Esophagus squamous epithelium (tissue), 5 donors: ENCODE data around the gene CCDC33. TPM values are rescaled to one million over a fixed set of nuclear protein-coding genes. Genes with fewer than 3 reads are reported as not detected.

Experiments
- DNase-seq: peaks from one replicate; lab custom pipeline; 2025; lab: John Stamatoyannopoulos, UW
- H3K27ac ChIP-seq, 4 donors: fragments of 200-600 bp; sonication (generic); one replicate each; pipeline ENCODE4 v1.5.1; 2016 to 2019; ENCODE audit warnings: mild to moderate bottlenecking in 1 of 4
- H3K27me3 ChIP-seq, 4 donors: fragments of 200-600 bp; sonication (generic); 1 replicate in 3 of 4; 2 replicates in 1 of 4; pipeline versions ENCODE4 v1.5.1 to v1.6.0; 2017 to 2021; ENCODE audit warnings: antibody characterized with exemption in 1 of 4
- H3K36me3 ChIP-seq, 3 donors: fragments of 200-600 bp; sonication (generic); one replicate each; pipeline ENCODE4 v1.5.1; 2016 to 2019
- H3K4me1 ChIP-seq, 3 donors: fragments of 200-600 bp; sonication (generic); one replicate each; pipeline ENCODE4 v1.5.1; 2017 to 2019
- H3K4me3 ChIP-seq, 4 donors: fragments of 200-600 bp; sonication (generic); 1 replicate in 3 of 4; 2 replicates in 1 of 4; pipeline ENCODE4 v1.5.1; 2016 to 2019; ENCODE audit warnings: mild to moderate bottlenecking in 2 of 4, moderate library complexity in 1 of 4
- H3K9me3 ChIP-seq, 3 donors: fragments of 200-600 bp; sonication (generic); one replicate each; pipeline ENCODE4 v1.5.1; 2016 to 2019
- POLR2A ChIP-seq, 4 donors: fragments of 450-650 bp; IDR thresholded peaks; one replicate each; pipeline ENCODE4 v1.6.1; 2017; ENCODE audit warnings: antibody characterized with exemption in 4 of 4, mild to moderate bottlenecking in 4 of 4, moderate library complexity in 3 of 4
- WGBS, 2 donors: methylation state at CpG; one replicate each; pipeline ENCODE4 v1.1.5; 2018; 5-methylcytosine and 5-hydroxymethylcytosine counted together
- intact Hi-C: fragments of 100-400 bp; cut with DNase I; formaldehyde crosslinking; loops from one replicate; pipeline ENCODE4 v1.15.0; 2022
- total RNA-seq, 4 donors: library from RNA; depleted of rRNA; stranded (reverse); fragments of >200 nt; gene quantifications; one replicate each; pipeline ENCODE4 v1.1.0, GENCODE V29; 2016
- TF ChIP-seq, protein P1 (sequence below), 6 experiments: fragments of 450-650 bp in 4 of 6; fragments of 200-600 bp in 2 of 6; sonication (generic) in 2 of 6; IDR thresholded peaks; one replicate each; pipeline ENCODE4 v1.5.1; 2016 to 2019; ENCODE audit warnings: antibody characterized with exemption in 6 of 6, mild to moderate bottlenecking in 4 of 6, moderate library complexity in 4 of 6
- donor health status: DM: yes; HTN: yes; CAD: no.

The CCDC33 gene
- total RNA-seq, 4 donors from 2014 or later: not detected

DNA sequence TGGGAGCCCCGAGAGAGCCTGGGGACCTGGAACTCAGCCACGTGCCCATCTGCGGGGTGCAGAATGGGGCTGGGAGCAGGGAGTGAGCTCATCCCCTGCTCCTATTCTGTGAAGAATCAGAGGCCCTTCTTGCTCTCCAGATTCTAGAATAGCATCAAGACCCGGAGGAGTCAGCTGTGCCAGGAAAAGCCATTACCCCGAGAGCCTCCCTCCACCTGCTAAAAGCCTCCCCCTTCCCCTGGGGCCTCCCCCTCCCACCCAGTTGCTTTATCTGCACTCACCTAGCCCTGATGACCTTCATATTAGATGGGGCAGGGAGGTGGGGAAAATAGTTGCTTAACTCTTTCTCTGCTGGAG, 23.1 kb downstream of the CCDC33 start:
- no peak for TF ChIP-seq POLR2A (IDR thresholded peaks at IDR 0.05)
- TF ChIP-seq, protein P1, sequence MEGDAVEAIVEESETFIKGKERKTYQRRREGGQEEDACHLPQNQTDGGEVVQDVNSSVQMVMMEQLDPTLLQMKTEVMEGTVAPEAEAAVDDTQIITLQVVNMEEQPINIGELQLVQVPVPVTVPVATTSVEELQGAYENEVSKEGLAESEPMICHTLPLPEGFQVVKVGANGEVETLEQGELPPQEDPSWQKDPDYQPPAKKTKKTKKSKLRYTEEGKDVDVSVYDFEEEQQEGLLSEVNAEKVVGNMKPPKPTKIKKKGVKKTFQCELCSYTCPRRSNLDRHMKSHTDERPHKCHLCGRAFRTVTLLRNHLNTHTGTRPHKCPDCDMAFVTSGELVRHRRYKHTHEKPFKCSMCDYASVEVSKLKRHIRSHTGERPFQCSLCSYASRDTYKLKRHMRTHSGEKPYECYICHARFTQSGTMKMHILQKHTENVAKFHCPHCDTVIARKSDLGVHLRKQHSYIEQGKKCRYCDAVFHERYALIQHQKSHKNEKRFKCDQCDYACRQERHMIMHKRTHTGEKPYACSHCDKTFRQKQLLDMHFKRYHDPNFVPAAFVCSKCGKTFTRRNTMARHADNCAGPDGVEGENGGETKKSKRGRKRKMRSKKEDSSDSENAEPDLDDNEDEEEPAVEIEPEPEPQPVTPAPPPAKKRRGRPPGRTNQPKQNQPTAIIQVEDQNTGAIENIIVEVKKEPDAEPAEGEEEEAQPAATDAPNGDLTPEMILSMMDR (IDR thresholded peaks at IDR 0.05): no peak
- Histone ChIP-seq H3K36me3 (no peaks in the 10 kb centered on the region), H3K27ac (no peak overlapping the region), H3K4me3 (no peak overlapping the region), H3K4me1 (no peaks in the 10 kb centered on the region), H3K27me3 (peaks cover 0 to 89% (median 0%) of the 10 kb centered on the region in 4 donors), H3K9me3 (no peaks in the 10 kb centered on the region)
- intact Hi-C loops: no loop called here
- 27% methylated on average over 3 of the region's 5 CpGs; no CpG with 5 or more reads in 1 of the 2 donors for WGBS, 2 donors
- no peak for DNase-seq

DNA sequence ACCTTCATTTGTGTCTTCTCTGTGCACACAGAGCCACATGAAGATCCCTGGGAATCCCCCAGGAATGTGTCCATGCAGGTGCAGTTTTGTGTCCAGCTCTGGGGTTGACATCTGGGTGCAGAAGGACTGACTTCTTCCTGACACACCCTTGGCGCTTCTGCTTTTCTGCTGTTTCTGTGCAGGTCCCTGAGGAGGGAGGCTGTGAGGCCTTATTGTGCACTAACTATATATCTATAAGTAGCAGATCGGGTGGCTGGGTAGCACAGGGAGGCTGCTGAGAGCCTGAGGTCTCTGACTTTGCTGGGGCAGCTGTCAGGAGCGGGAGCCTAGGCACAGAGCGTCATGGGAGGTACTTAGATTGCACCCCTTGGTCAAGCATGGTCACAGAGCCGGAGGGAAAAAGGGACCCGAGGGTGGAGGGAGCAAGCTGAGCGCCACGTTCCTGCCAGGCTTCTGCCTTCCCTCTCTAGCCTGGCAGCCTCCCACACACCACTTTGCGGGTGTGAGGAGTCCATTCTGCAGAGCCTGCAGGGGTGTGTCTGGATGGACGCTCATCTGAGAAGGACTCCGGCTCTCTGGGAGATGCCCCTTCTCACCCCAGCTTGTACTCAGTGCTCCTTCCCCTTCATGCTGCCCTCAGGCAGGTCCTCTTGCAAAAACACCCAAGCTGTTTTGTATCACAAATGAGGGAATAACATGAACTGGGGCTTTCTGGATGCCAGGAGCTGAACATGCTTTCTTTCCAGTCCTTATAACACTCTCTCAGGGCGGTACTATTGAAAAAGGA, 23.9 kb downstream of the CCDC33 start:
- DNase-seq: no peak
- 60 to 63% methylated on average over 7 to 9 of the region's 12 CpGs for WGBS, 2 donors
- Histone ChIP-seq H3K4me3 (no peak overlapping the region), H3K27ac (no peak overlapping the region), H3K9me3 (no peaks in the 10 kb centered on the region), H3K4me1 (no peaks in the 10 kb centered on the region), H3K27me3 (peaks cover 0 to 88% (median 0%) of the 10 kb centered on the region in 4 donors), H3K36me3 (no peaks in the 10 kb centered on the region)
- intact Hi-C loops: no loop called here
- TF ChIP-seq, protein P1 (IDR thresholded peaks at IDR 0.05): no peak
- TF ChIP-seq POLR2A (IDR thresholded peaks at IDR 0.05): no peak

DNA sequence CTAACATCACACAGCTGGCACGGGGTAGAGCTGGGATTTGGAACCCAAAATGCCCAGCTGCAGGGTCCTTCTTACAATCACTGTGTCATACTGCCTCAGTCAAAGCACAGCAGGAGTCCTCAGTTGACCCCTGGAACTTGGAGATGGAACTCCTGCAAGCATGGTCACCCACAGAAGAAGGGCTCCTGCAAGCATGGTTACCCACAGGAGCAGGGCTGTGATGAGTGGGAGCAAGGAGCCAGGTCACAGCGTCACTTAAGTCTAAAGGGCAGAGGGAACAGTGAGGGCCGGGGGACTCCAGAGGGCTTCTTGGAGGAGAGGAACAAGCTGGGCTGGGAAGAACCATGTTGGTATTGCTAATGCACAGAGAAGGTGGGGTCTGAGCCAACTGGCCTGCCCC, 24.9 kb downstream of the CCDC33 start:
- intact Hi-C loops: no loop called here
- no peak for DNase-seq
- 53 to 68% methylated on average over 2 to 3 of the region's 3 CpGs for WGBS, 2 donors
- Histone ChIP-seq H3K4me1 (no peaks in the 10 kb centered on the region), H3K27ac (no peak overlapping the region), H3K4me3 (no peak overlapping the region), H3K9me3 (no peaks in the 10 kb centered on the region), H3K36me3 (no peaks in the 10 kb centered on the region), H3K27me3 (peaks cover 0 to 88% (median 0%) of the 10 kb centered on the region in 4 donors)
- no peak for TF ChIP-seq POLR2A (IDR thresholded peaks at IDR 0.05)
- TF ChIP-seq, protein P1 (IDR thresholded peaks at IDR 0.05): no peak

DNA sequence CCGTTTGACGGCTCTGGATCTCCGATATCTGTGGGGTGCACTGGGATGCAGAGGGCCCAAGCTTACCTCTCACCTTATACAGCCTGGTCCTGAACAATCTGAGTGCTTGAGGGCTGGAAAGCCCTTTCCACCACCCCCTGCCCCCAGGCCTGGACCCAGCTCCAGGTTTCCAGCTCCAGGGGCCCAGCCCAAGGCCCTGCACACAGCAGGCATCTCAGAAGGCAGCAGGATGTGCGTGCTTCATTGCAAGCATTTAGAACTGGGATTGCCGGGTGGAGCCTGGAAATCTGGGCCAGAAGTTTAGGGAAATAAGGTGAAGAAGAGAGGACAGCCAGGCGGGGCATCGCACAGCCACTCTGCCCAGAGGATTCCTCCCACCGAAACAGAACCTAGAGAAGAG, 25.6 kb downstream of the CCDC33 start:
- H3K4me1 ChIP-seq: no peaks in the 10 kb centered on the region
- H3K4me3 ChIP-seq: no peak overlapping the region
- no peaks in the 10 kb centered on the region for H3K9me3 ChIP-seq
- TF ChIP-seq POLR2A (IDR thresholded peaks at IDR 0.05): no peak
- TF ChIP-seq, protein P1 (IDR thresholded peaks at IDR 0.05): no peak
- WGBS, 2 donors: 60 to 80% methylated on average over 1 to 8 of the region's 8 CpGs
- no peak for DNase-seq
- intact Hi-C loops: no loop called here
- H3K36me3 ChIP-seq: no peaks in the 10 kb centered on the region
- H3K27ac ChIP-seq: no peak overlapping the region
- peaks cover 0 to 88% (median 0%) of the 10 kb centered on the region in 4 donors for H3K27me3 ChIP-seq

DNA sequence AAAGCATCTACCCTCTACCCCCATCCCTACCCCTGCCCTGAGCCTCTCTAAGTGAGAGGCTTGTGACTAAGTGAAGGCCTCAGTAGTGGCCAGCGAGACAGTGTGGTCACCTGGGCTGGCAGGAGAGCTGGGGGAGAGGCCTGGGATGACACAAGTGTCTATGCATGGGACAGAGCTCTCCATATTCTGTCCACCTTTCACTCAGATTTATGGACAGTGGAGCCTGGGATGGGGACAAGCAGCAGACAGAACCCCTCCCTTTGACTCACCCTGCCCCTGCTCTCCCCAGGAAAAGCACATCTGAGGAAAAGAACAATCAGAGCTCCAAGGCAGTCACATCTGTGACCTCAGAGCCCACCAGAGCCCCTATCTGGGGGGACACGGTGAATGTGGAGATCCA, 26.0 kb downstream of the CCDC33 start:
- H3K27me3 ChIP-seq: peaks cover 0 to 88% (median 0%) of the 10 kb centered on the region in 4 donors
- TF ChIP-seq POLR2A (IDR thresholded peaks at IDR 0.05): no peak
- TF ChIP-seq, protein P1 (IDR thresholded peaks at IDR 0.05): no peak
- intact Hi-C loops: no loop called here
- 52 to 80% methylated on average over 1 to 2 of the region's 2 CpGs for WGBS, 2 donors
- H3K4me1 ChIP-seq: no peaks in the 10 kb centered on the region
- no peak for DNase-seq
- no peak overlapping the region for H3K27ac ChIP-seq
- no peaks in the 10 kb centered on the region for H3K9me3 ChIP-seq
- H3K4me3 ChIP-seq: no peak overlapping the region
- no peaks in the 10 kb centered on the region for H3K36me3 ChIP-seq
